Upper lobe of left lung (tissue), 6 donors: Measurements from ENCODE around the gene PTPRN2. TPM values are rescaled to one million over a fixed set of nuclear protein-coding genes. Genes with fewer than 3 reads are reported as not detected.
A peak's percentile ranks its signal among the peaks of the same experiment; 100 is the strongest.

Experiments used
- ATAC-seq, 2 donors: fragments of 200-7000 bp; cut with Tn5 transposase; one replicate each; pipeline ENCODE4 v1.9.1; 2022; ENCODE audit warnings: mild to moderate bottlenecking in 2 of 2, moderate library complexity in 2 of 2; ENCODE audit not compliant: low FRiP score in 2 of 2
- DNase-seq, 2 donors: peaks; one replicate each; pipeline ENCODE4 v3.0.0-alpha.2; 2019 to 2020
- H3K27ac ChIP-seq, 4 donors: fragments of 200-600 bp; sonication (generic); one replicate each; pipeline ENCODE4 v1.5.1; 2016 to 2019
- H3K27me3 ChIP-seq, 4 donors: fragments of 200-600 bp; sonication (generic); one replicate each; pipeline ENCODE4 v1.5.1; 2017 to 2019
- H3K36me3 ChIP-seq, 4 donors: fragments of 200-600 bp; sonication (generic); one replicate each; pipeline ENCODE4 v1.5.1; 2016 to 2019
- H3K4me1 ChIP-seq, 4 donors: fragments of 200-600 bp; sonication (generic); one replicate each; pipeline ENCODE4 v1.5.1; 2018 to 2019
- H3K4me3 ChIP-seq, 4 donors: fragments of 200-600 bp; sonication (generic); one replicate each; pipeline ENCODE4 v1.5.1; 2017 to 2019; ENCODE audit warnings: mild to moderate bottlenecking in 2 of 4, moderate library complexity in 1 of 4
- H3K9me3 ChIP-seq, 4 donors: fragments of 200-600 bp; sonication (generic); one replicate each; pipeline ENCODE4 v1.5.1; 2018 to 2019
- EP300 ChIP-seq, 4 donors: sonication (generic); formaldehyde crosslinking; IDR thresholded peaks; one replicate each; pipeline ENCODE4 v1.5.1; 2017; ENCODE audit warnings: antibody characterized with exemption in 4 of 4, control low read depth in 2 of 4
- POLR2A ChIP-seq, 4 donors: fragments of 450-650 bp; IDR thresholded peaks; one replicate each; pipeline ENCODE4 v1.5.1; 2016 to 2017; ENCODE audit warnings: antibody characterized with exemption in 4 of 4, mild to moderate bottlenecking in 2 of 4
- POLR2AphosphoS5 ChIP-seq, 2 donors: sonication (generic); formaldehyde crosslinking; IDR thresholded peaks; one replicate each; pipeline ENCODE4 v1.5.1; 2017; ENCODE audit warnings: antibody characterized with exemption in 2 of 2
- WGBS, 2 donors: methylation state at CpG; one replicate each; pipeline ENCODE4 v1.1.5; 2017 to 2018; 5-methylcytosine and 5-hydroxymethylcytosine counted together
- total RNA-seq, 6 donors: library from RNA; depleted of rRNA in 4 of 6; stranded (reverse); fragments of >200 nt in 4 of 6; gene quantifications; one replicate each; pipeline versions ENCODE4 v1.1.0 to v1.2.1, GENCODE V29; 2016 to 2021
- TF ChIP-seq, protein P1 (sequence below), 6 experiments: fragments of 450-650 bp in 4 of 6; fragments of 200-600 bp in 2 of 6; sonication (generic) in 2 of 6; IDR thresholded peaks; one replicate each; pipeline ENCODE4 v1.5.1; 2016 to 2019; ENCODE audit warnings: antibody characterized with exemption in 6 of 6
- donor health status: DM: no; HTN: no; CAD: no; lungs with moderate emphysema.
- donor health status: DM: no; HTN: yes; CAD: no; lungs with severe emphysema.

The PTPRN2 gene
- total RNA-seq, 6 donors from 2014 or later: 3.3 to 7.9 (median 5.2) TPM

DNA sequence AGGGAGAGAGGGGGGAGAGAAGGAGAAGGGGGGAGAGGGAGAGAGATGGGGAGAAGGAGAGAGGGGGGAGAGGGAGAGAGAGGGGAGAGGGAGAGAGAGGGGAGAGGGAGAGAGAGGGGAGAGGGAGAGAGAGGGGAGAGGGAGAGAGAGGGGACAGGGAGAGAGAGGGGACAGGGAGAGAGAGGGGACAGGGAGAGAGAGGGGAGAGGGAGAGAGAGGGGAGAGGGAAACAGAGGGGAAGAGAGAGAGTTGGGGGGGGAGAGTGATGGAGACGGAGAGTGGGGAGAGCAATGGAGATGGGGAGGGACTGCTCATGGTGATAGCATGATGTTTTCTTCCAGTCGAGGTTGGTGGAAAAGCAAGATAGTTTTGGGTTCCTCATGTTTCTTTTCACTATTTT is 1078.4 kb downstream of the PTPRN2 start:
- H3K4me3 ChIP-seq: no peak overlapping the region
- no peaks in the 10 kb centered on the region for H3K27me3 ChIP-seq
- TF ChIP-seq, protein P1, sequence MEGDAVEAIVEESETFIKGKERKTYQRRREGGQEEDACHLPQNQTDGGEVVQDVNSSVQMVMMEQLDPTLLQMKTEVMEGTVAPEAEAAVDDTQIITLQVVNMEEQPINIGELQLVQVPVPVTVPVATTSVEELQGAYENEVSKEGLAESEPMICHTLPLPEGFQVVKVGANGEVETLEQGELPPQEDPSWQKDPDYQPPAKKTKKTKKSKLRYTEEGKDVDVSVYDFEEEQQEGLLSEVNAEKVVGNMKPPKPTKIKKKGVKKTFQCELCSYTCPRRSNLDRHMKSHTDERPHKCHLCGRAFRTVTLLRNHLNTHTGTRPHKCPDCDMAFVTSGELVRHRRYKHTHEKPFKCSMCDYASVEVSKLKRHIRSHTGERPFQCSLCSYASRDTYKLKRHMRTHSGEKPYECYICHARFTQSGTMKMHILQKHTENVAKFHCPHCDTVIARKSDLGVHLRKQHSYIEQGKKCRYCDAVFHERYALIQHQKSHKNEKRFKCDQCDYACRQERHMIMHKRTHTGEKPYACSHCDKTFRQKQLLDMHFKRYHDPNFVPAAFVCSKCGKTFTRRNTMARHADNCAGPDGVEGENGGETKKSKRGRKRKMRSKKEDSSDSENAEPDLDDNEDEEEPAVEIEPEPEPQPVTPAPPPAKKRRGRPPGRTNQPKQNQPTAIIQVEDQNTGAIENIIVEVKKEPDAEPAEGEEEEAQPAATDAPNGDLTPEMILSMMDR (IDR thresholded peaks at IDR 0.05): no peak
- TF ChIP-seq POLR2AphosphoS5 (IDR thresholded peaks at IDR 0.05) (no peak), EP300 (IDR thresholded peaks at IDR 0.05) (no peak), POLR2A (IDR thresholded peaks at IDR 0.05) (no peak)
- no peaks in the 10 kb centered on the region for H3K4me1 ChIP-seq
- WGBS, 2 donors: 80 to 83% methylated on average over 2 of the region's 2 CpGs
- ATAC-seq (no peak), DNase-seq (no peak)
- no peak overlapping the region for H3K27ac ChIP-seq
- peaks cover 0 to 11% (median 6%) of the 10 kb centered on the region in 4 donors for H3K9me3 ChIP-seq
- H3K36me3 ChIP-seq: no peaks in the 10 kb centered on the region

DNA sequence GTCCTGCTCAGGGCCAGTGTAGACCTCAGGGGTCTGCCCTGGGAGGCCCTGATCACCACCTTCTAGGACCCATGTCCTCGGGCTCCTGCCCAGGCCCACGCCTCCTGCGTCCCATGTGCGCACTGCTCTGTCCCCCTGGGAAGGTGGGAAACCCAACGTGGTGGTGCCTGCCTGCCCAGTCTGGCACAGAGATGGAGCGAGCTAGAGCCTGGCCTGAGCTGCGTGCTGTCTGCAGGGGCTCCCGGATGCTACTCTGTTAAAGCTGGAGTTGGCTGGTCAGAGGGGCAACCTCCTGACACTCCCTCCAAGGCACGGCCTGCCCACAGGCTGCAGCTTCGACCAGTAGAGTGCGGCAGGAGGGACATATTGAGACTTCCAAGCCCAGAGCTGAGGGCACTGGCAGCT is 1079.1 kb downstream of the PTPRN2 start:
- H3K27ac ChIP-seq: no peak overlapping the region
- DNase-seq (peak in 1 of 2 donors; percentile 47), ATAC-seq (peak in 1 of 2 donors; percentile 26)
- TF ChIP-seq EP300 (IDR thresholded peaks at IDR 0.05) (no peak), POLR2AphosphoS5 (IDR thresholded peaks at IDR 0.05) (no peak), POLR2A (IDR thresholded peaks at IDR 0.05) (no peak)
- TF ChIP-seq, protein P1 (IDR thresholded peaks at IDR 0.05): no peak
- WGBS, 2 donors: 87 to 93% methylated on average over 6 to 8 of the region's 11 CpGs
- H3K9me3 ChIP-seq: peaks cover 0 to 11% (median 6%) of the 10 kb centered on the region in 4 donors
- H3K36me3 ChIP-seq: no peaks in the 10 kb centered on the region
- no peak overlapping the region for H3K4me3 ChIP-seq
- H3K4me1 ChIP-seq: no peaks in the 10 kb centered on the region
- no peaks in the 10 kb centered on the region for H3K27me3 ChIP-seq

DNA sequence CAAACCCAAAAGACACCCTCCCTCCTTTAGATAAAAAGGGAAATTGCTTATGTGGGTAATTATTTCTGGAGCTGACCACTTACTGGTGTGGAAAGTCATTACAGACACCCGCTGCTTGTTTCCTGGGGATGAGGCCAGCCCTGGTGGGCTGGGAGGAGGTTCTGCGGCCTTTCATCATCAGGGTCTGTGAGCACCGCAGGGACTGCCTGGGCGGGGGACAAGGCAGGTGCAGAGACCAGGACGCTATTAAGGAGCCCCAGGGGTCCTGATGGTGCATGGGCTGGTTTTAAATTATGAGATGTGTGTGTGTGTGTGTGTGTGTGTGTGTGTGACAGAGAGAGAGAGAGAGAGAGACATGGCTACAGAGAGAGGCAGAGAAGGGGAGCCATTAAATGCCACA is 1079.6 kb downstream of the PTPRN2 start:
- 42 to 61% methylated on average over 5 of the region's 5 CpGs for WGBS, 2 donors
- ATAC-seq: no peak

DNA sequence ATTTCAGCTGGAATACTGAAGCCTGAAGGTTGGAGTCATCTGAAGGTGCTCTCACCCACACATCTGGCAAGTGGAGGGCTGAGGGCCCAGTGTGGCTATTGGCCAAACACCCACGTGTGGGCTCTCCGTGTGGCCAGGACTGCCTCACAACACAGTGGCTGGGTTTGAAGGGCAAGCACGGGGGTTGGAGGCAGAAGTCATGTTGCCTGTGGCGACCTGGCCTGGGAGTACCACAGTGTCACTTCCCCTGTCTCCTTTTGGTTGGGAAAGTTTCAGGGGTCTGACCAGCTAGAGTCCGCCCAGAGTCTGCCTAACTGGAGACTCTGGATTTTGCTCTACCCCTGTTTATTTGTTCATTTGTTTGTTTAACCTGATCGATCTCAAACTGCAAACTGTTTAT is 1081.4 kb downstream of the PTPRN2 start:
- Histone ChIP-seq H3K4me1 (peaks cover 0 to 9% (median 5%) of the 10 kb centered on the region in 4 donors), H3K27ac (no peak overlapping the region), H3K27me3 (no peaks in the 10 kb centered on the region), H3K36me3 (no peaks in the 10 kb centered on the region), H3K4me3 (no peak overlapping the region), H3K9me3 (peaks cover 0 to 11% (median 6%) of the 10 kb centered on the region in 4 donors)
- ATAC-seq (peak in 1 of 2 donors; percentile 30), DNase-seq (no peak)
- no peak for TF ChIP-seq POLR2AphosphoS5 (IDR thresholded peaks at IDR 0.05)
- TF ChIP-seq, protein P1 (IDR thresholded peaks at IDR 0.05): no peak
- TF ChIP-seq EP300 (IDR thresholded peaks at IDR 0.05): no peak
- TF ChIP-seq POLR2A (IDR thresholded peaks at IDR 0.05): no peak
- 88 to 92% methylated on average over 6 of the region's 6 CpGs for WGBS, 2 donors

More for the DNA sequence above, 1079.6 kb downstream of the PTPRN2 start:
- no peak for TF ChIP-seq POLR2A (IDR thresholded peaks at IDR 0.05)
- no peak for TF ChIP-seq POLR2AphosphoS5 (IDR thresholded peaks at IDR 0.05)
- TF ChIP-seq EP300 (IDR thresholded peaks at IDR 0.05): no peak
- TF ChIP-seq, protein P1 (IDR thresholded peaks at IDR 0.05): no peak
- Histone ChIP-seq H3K4me1 (peaks cover 0 to 2% (median 0%) of the 10 kb centered on the region in 4 donors), H3K9me3 (peaks cover 0 to 11% (median 6%) of the 10 kb centered on the region in 4 donors), H3K27ac (no peak overlapping the region), H3K4me3 (no peak overlapping the region), H3K27me3 (no peaks in the 10 kb centered on the region), H3K36me3 (no peaks in the 10 kb centered on the region)
- DNase-seq: no peak

DNA sequence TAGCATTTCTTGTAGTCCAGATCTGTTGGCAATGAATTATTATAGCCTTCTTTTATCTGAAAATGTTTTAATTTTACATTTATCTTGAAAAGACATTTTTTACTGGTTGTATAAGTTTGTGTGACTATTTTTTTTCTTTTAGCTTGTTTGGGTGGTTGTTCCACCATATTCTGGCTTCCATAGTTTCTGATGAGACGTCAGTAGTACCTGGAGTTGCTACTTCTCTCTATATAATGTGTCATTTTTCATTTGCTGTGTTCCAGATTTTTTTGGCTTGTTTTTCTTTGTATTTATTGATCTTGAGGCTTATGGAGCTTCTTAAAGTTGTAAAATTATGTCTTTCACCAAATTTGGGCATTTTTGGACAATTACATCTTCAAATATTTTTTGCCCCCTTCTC is 1082.0 kb downstream of the PTPRN2 start:
- ATAC-seq: no peak
- Histone ChIP-seq H3K36me3 (no peaks in the 10 kb centered on the region), H3K9me3 (peaks cover 0 to 11% (median 6%) of the 10 kb centered on the region in 4 donors), H3K4me1 (peaks cover 0 to 9% (median 5%) of the 10 kb centered on the region in 4 donors), H3K27ac (no peak overlapping the region), H3K27me3 (no peaks in the 10 kb centered on the region), H3K4me3 (no peak overlapping the region)
- WGBS, 2 donors: 91 to 100% methylated on average over 1 of the region's 1 CpG
- DNase-seq: no peak
- TF ChIP-seq, protein P1 (IDR thresholded peaks at IDR 0.05): no peak
